IMR-90 (cell line): ENCODE measurements around the gene KLHDC1.

Experiments
- RCOR1 ChIP-seq: IDR thresholded peaks from 2 replicates; pipeline ENCODE4 v1.6.1; 2012; ENCODE audit warnings: mild to moderate bottlenecking, low read length, improper control_type of control experiment; ENCODE audit not compliant: insufficient replicate concordance
- RFX5 ChIP-seq: IDR thresholded peaks from 2 replicates; pipeline ENCODE4 v1.8.0; 2012; ENCODE audit warnings: low read depth, mild to moderate bottlenecking, low read length, moderate library complexity
- TF ChIP-seq, protein P1 (sequence below): conservative IDR thresholded peaks from 2 replicates; pipeline ENCODE4 v1.5.1; 2012; ENCODE audit warnings: mild to moderate bottlenecking, low read depth, low read length, improper control_type of control experiment

- TF ChIP-seq, protein P1, sequence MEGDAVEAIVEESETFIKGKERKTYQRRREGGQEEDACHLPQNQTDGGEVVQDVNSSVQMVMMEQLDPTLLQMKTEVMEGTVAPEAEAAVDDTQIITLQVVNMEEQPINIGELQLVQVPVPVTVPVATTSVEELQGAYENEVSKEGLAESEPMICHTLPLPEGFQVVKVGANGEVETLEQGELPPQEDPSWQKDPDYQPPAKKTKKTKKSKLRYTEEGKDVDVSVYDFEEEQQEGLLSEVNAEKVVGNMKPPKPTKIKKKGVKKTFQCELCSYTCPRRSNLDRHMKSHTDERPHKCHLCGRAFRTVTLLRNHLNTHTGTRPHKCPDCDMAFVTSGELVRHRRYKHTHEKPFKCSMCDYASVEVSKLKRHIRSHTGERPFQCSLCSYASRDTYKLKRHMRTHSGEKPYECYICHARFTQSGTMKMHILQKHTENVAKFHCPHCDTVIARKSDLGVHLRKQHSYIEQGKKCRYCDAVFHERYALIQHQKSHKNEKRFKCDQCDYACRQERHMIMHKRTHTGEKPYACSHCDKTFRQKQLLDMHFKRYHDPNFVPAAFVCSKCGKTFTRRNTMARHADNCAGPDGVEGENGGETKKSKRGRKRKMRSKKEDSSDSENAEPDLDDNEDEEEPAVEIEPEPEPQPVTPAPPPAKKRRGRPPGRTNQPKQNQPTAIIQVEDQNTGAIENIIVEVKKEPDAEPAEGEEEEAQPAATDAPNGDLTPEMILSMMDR: no peak
- TF ChIP-seq RCOR1: no peak
- TF ChIP-seq RFX5: no peak
Observed at GRCh38 chr14:49778421-49778820, 85.5 kb downstream of the KLHDC1 start.
